Activated CD8-positive, alpha-beta memory T cell treated with anti-CD3 and anti-CD28 coated beads, Interleukin-2, amount 50 U/mL, for 1 hour (primary cell): ENCODE data around the gene SLC24A1.
"Not testable (repeated sequence)": the region's sequence is repeated elsewhere in the genome, so short reads cannot be mapped to it uniquely, and the experiment has no call there.

Experiments
- DNase-seq: peaks from one replicate; pipeline ENCODE4 v3.0.0-alpha.2; 2020; ENCODE audit errors: extremely low read depth

The SLC24A1 gene

GRCh38 chr15:65621638-65622037, at the start of gene SLC24A1:
Gene SLC24A1, plus strand, starts transcription at chr15:65621938. Its CDS starts 2,143 bp downstream, at chr15:65624081.
- no peak for DNase-seq

- DNase-seq = no peak
These were observed 49.8 kb upstream of the SLC24A1 start for GRCh38 chr15:65571971-65572370.

DNA sequence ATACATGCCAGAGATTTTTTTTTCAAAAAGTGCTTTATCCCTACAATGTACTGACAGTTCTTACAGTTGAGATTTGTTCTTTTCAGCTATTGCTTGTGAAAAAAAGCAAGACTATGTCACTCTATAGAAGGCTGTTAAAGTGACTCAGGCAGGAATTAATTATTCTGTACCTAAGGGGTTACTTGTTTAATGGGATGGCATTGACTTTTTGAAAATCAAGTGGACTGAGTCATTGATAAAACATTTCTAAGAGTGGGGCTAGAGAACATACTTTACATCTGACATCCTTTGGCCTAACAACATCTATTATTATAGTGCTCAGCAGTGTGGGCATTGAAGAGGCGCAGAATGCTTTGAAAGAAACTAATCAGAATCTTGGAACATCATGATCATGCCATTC, 45.1 kb upstream of the SLC24A1 start:
- DNase-seq = no peak

DNA sequence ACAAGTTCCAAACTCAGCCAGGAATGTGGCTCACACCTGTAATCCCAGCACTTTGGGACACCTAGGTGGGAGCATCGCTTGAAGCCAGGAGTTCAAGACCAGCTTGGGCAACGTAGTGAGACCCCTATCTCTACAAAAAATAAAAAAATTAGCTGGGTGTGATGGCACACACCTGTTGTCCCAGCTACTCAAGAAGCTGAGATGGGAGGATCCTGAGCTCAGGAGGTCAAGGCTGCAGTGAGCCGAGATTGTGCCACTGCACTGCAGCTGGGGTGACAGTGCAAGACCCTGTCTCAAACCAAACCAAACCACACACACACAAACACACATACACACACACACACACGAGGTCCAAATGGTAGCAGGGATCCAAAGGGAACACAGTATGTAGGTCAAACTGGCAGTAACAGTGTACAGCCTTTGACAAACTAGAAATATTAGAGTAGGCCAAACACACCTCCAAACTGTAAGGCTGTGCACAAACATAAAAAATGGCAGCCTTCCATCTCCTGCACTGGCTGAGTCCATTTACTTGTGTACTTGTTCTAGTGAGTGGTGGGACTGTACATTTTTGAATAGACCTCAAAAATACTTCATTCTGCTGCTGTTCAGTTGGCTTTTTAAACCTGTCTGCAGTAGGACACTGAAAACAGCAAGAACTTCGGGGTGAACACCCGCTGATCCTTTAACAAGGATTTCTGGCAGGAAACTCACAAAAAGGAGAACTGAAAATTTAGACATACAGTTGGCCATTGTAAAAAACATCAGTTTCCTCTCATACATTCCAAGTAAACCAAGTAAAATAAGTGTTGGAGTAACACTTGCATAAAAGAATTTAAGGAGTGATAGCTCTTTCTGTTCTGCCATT, 44.4 kb upstream of the SLC24A1 start:
- DNase-seq = no peak

GRCh38 chr15:65578904-65579728, 42.6 kb upstream of the SLC24A1 start:
- DNase-seq = no peak

- DNase-seq = no peak
These were observed 42.0 kb upstream of the SLC24A1 start for GRCh38 chr15:65579762-65580161.

GRCh38 chr15:65580287-65580686, 41.5 kb upstream of the SLC24A1 start:
- no peak for DNase-seq

- DNase-seq = peak; percentile 7
These were observed 38.0 kb upstream of the SLC24A1 start for GRCh38 chr15:65583701-65584100.

DNA sequence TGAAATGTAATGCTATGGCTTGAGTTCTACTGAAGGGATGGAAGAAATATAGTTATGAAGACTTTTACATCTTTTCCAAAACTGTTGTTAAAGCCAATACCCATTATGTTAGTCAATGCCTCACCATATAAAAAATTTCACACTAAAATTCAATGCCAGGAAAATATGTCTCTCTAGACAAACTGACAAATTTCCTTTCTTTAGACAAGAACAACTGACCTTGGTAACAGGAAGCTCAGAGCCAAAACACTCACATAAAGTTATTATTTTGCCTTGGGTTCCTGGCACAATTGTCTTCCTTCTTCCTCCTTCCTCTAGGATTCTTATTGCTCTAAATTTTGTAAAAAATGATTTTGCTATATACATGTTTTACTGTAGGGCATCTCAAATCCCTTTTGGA, 37.5 kb upstream of the SLC24A1 start:
- no peak for DNase-seq

GRCh38 chr15:65587094-65587493, 34.6 kb upstream of the SLC24A1 start:
- DNase-seq = no peak

DNA sequence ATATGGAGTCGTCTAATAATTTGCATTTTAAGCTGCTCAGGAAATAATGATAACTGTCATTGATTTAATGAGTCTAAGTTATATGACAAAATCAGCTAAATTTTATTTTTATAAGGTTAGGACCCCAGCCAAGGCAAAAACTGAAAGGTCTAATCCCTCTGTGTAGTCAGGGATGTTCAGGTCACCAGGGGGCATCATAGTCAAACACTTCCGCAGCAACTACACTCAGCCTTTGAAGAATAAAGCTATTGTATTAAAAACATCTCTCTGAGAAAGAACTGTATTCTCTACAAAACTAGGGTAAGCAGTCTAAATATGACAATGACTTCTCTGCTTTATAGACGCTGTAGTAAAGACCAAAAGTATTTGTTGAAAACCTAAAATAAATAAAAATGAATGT, 25.8 kb upstream of the SLC24A1 start:
- no peak for DNase-seq

DNA sequence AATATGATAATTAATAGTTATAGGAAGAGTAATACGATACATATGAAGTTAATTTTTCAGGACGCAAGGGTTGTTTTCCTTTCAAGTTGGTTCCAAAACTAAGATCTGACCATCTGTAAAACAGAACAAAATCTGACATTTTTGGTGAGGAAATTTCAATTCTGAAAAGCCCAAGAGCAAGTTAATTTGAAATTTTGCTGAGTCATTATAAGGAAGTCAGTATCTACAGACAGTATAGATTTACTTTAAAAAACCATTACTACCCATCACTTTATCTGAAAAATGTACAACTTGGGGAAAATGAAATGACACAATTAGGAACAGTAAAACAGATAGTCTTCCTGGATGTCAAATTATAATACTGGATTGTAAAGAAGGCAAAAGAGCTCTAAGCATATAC, 23.3 kb upstream of the SLC24A1 start:
- DNase-seq = no peak

GRCh38 chr15:65599677-65600076, 22.1 kb upstream of the SLC24A1 start:
- DNase-seq = no peak

GRCh38 chr15:65603134-65603533, 18.6 kb upstream of the SLC24A1 start:
- DNase-seq = no peak

GRCh38 chr15:65603559-65603958, 18.2 kb upstream of the SLC24A1 start:
- DNase-seq = no peak

DNA sequence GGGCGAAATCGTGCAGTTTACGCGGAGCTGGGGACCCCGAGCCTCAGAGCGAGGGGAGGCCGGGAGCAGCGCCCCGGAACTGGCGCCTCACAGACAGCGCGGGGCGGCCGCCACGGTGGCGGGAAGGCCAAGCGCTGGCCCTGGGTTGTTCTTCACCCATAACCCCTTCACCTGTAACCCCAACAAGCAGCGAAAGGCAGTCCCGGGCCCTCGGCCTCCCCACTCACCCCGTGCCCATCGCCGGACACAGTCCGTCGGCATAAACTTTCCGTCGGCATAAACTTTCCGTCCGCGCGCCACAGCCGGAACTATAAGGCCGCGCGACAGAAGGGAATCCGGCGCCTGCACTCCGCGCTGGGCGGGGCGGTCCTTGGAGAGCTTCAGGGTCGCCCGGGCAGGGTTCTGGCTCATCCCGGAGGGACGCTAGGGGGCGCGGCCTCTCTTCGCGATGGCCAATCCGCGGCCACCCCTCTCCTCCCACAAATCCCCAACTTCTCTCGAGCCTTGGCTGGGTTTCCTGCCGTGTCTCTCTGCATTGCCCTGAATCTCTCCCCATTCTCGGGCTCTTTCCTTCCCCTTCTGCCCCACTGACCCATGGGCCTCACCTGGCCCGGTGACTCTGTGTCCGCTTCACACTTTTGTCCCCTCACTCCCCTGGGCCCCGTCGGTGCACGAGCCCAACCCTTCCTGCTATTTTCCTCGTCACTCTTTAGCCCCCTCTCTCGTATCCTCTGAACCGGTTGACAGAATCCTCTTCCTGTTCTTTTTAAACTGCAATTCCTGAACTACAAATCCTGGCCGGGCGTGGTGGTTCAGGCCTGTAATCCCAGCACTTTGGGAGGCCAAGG, 10.6 kb upstream of the SLC24A1 start, which contains the start of gene INTS14:
TSS of gene INTS14 (minus strand) at position 261 of the 848 bp plus-strand sequence. CDS start 3,751 bp downstream, outside the sequence.
- DNase-seq = peak; percentile 82

GRCh38 chr15:65611888-65612615, 9.7 kb upstream of the SLC24A1 start:
- no peak for DNase-seq

DNA sequence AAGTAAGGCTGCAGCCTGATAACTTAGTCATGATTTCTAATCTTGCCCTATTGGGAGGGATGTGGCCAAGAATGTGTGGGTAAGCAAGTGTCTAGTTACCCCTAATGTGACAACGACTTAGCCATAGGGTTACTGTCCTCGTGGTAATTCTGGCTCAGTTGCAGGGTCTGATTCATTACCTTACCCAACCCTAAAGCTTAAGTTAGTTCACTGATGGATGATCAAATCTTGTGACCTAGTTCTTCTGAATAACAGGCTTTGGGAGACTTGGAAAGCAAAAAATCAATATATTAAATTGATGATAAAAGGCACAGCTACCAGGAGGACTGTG, 9.2 kb upstream of the SLC24A1 start:
- DNase-seq = no peak

GRCh38 chr15:65612949-65613744, 8.6 kb upstream of the SLC24A1 start:
- DNase-seq = no peak

- DNase-seq = not testable (repeated sequence)
These were observed 5.9 kb upstream of the SLC24A1 start for GRCh38 chr15:65615887-65616286.
